ENCODE data around the gene STARD8. TPM values are rescaled to one million over a fixed set of nuclear protein-coding genes. Genes with fewer than 3 reads are reported as not detected.
"Not testable (repeated sequence)": the region's sequence is repeated elsewhere in the genome, so short reads cannot be mapped to it uniquely, and the experiment has no call there.

STARD8 gene
- total RNA-seq, 2 donors from 2014 or later = 1.6 to 2.3 TPM

- no peak overlapping the region for H3K9ac ChIP-seq (ENCODE audit: low read depth in 2 of 2, low read length in 2 of 2)
- peak; percentile 66 for DNase-seq
- H3K4me3 ChIP-seq = no peak overlapping the region
- no peaks in the 10 kb centered on the region for H3K9me3 ChIP-seq
- H3K4me1 ChIP-seq = no peaks in the 10 kb centered on the region
- TF ChIP-seq, protein P1, sequence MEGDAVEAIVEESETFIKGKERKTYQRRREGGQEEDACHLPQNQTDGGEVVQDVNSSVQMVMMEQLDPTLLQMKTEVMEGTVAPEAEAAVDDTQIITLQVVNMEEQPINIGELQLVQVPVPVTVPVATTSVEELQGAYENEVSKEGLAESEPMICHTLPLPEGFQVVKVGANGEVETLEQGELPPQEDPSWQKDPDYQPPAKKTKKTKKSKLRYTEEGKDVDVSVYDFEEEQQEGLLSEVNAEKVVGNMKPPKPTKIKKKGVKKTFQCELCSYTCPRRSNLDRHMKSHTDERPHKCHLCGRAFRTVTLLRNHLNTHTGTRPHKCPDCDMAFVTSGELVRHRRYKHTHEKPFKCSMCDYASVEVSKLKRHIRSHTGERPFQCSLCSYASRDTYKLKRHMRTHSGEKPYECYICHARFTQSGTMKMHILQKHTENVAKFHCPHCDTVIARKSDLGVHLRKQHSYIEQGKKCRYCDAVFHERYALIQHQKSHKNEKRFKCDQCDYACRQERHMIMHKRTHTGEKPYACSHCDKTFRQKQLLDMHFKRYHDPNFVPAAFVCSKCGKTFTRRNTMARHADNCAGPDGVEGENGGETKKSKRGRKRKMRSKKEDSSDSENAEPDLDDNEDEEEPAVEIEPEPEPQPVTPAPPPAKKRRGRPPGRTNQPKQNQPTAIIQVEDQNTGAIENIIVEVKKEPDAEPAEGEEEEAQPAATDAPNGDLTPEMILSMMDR (IDR thresholded peaks at IDR 0.05) = peak; percentile 63
- intact Hi-C loops (cut with DNase I) = loop anchor here (5.0 to 10.0 kb wide), 4 partner anchors 74 to 652 kb away; no protein-coding TSS in a partner anchor
- H3K27ac ChIP-seq = no peak overlapping the region
- H3K36me3 ChIP-seq = no peaks in the 10 kb centered on the region
- no peaks in the 10 kb centered on the region for H3K27me3 ChIP-seq
These were observed 85.5 kb downstream of the STARD8 start for GRCh38 chrX:68732906-68733493.

DNA sequence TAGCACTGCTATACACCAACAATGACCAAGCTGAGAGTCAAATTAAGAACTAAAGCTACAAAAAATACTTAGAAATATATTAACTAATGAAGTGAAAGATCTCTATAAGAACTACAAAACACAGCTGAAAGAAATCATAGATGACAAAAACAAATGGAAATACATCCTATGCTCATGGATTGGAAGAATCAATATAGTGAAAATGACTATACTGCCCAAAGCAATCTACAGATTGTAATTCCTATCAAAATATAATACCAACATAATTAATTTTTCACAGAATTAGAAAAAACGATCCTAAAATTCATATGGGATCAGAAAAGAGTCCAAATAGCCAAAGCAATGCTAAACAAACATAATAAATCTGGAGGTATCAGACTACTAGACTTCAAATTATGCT is 87.8 kb downstream of the STARD8 start:
- no peak for DNase-seq
- no peaks in the 10 kb centered on the region for H3K9me3 ChIP-seq
- H3K27ac ChIP-seq = no peak overlapping the region
- intact Hi-C loops (cut with DNase I) = loop anchor here (10.0 kb wide), 3 partner anchors 490 to 650 kb away; no protein-coding TSS in a partner anchor
- H3K9ac ChIP-seq (ENCODE audit: low read depth in 2 of 2, low read length in 2 of 2) = no peak overlapping the region
- H3K4me1 ChIP-seq = no peaks in the 10 kb centered on the region
- H3K4me3 ChIP-seq = no peak overlapping the region
- TF ChIP-seq, protein P1 (IDR thresholded peaks at IDR 0.05) = no peak
- H3K27me3 ChIP-seq = no peaks in the 10 kb centered on the region
- H3K36me3 ChIP-seq = no peaks in the 10 kb centered on the region

DNA sequence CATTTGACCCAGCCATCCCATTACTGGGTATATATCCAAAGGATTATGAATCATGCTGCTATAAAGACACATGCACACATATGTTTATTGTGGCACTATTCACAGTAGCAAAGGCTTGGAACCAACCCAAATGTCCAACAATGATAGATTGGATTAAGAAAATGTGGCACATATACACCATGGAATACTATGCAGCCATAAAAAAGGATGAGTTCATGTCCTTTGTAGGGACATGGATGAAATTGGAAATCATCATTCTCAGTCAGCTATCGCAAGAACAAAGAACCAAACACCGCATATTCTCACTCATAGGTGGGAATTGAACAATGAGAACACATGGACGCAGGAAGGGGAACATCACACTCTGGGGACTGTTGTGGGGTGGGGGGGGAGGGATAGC is 94.4 kb downstream of the STARD8 start:
- H3K9ac ChIP-seq (ENCODE audit: low read depth in 2 of 2, low read length in 2 of 2); H3K4me1 ChIP-seq; DNase-seq; intact Hi-C loops (cut with DNase I); H3K27me3 ChIP-seq; H3K9me3 ChIP-seq; H3K27ac ChIP-seq; H3K36me3 ChIP-seq; H3K4me3 ChIP-seq: not testable (repeated sequence)

- Histone ChIP-seq H3K27ac (no peak overlapping the region), H3K36me3 (no peaks in the 10 kb centered on the region), H3K27me3 (no peaks in the 10 kb centered on the region), H3K9me3 (no peaks in the 10 kb centered on the region), H3K4me1 (no peaks in the 10 kb centered on the region), H3K9ac (ENCODE audit: low read depth in 2 of 2, low read length in 2 of 2) (no peak overlapping the region), H3K4me3 (no peak overlapping the region)
- intact Hi-C loops (cut with DNase I) = no loop called here
- DNase-seq = no peak
- TF ChIP-seq, protein P1 (IDR thresholded peaks at IDR 0.05) = no peak
These were observed 96.3 kb downstream of the STARD8 start for GRCh38 chrX:68743754-68744153.

DNA sequence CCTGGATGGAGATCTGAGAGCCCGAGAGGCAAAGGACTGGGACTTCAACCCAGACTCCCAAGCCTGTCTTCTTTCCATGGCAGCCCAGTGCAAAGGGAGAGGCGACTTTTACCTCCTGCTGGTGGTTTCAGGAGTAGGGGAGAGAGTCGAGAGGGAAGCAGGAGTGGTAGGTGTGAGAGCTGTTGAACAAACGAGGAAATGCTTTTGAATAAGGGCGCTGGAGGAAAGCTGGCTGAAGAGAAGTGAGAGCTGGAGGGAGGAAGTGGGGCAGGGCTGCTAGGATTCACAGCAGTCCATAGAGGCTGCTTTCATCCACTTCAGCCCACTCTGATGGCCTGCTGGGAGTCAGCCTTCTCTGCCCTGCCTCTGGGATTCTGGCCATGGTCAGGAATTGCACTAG is 99.5 kb downstream of the STARD8 start:
- Histone ChIP-seq H3K9me3 (no peaks in the 10 kb centered on the region), H3K4me1 (no peaks in the 10 kb centered on the region), H3K27ac (no peak overlapping the region), H3K36me3 (no peaks in the 10 kb centered on the region), H3K9ac (ENCODE audit: low read depth in 2 of 2, low read length in 2 of 2) (no peak overlapping the region), H3K27me3 (no peaks in the 10 kb centered on the region), H3K4me3 (no peak overlapping the region)
- intact Hi-C loops (cut with DNase I) = no loop called here
- TF ChIP-seq, protein P1 (IDR thresholded peaks at IDR 0.05) = no peak
- DNase-seq = no peak

GRCh38 chrX:68748030-68748429 is 100.6 kb downstream of the STARD8 start:
- TF ChIP-seq, protein P1 (IDR thresholded peaks at IDR 0.05) = no peak
- no peak overlapping the region for H3K4me3 ChIP-seq
- intact Hi-C loops (cut with DNase I) = no loop called here
- H3K9me3 ChIP-seq = no peaks in the 10 kb centered on the region
- H3K9ac ChIP-seq (ENCODE audit: low read depth in 2 of 2, low read length in 2 of 2) = no peak overlapping the region
- H3K4me1 ChIP-seq = no peaks in the 10 kb centered on the region
- H3K27ac ChIP-seq = no peak overlapping the region
- no peaks in the 10 kb centered on the region for H3K27me3 ChIP-seq
- no peak for DNase-seq
- no peaks in the 10 kb centered on the region for H3K36me3 ChIP-seq
